ENCODE data around the gene HIPK2. TPM values are rescaled to one million over a fixed set of nuclear protein-coding genes. Genes with fewer than 3 reads are reported as not detected.

The HIPK2 gene
- total and polyA plus RNA-seq, 2 of the 4 experiments (the other 2 are of a cell fraction), result 22.0 to 27.1 TPM

DNA sequence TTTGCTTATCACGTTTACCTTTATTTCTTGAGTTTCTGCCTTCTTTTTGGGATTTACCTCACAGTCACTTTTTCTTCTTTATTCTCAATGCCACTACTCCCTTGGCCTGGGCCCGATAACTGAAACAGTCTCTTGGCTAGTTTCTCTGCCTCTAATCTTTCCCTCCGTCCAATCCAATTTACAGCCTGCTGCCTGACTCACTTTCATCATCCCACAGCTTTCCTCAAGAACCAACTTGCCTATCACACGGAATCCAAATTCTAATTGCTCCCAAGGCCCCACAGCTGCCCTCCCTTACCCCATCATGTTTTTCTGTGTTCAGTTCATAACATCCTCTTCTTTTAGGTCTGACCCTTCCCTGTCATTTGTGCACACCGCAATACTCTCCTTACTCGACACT is 121.4 kb downstream of the HIPK2 start:
- DNase-seq, result no peak
- no peak overlapping the region for H4K8ac ChIP-seq (ENCODE audit: low read depth in 2 of 2, low read length in 2 of 2)
- intact Hi-C loops (cut with micrococcal nuclease), result no loop called here
- H3K36me3 ChIP-seq (ENCODE audit: control insufficient read depth, insufficient read depth, low read length), result peaks cover 26% of the 10 kb centered on the region
- no TSS peak for BruUV-seq (replicated peaks)
- peaks cover 46% of the 10 kb centered on the region for H3K9me1 ChIP-seq (ENCODE audit: insufficient read depth, low read length)
- dilution Hi-C loops (cut with HindIII; ENCODE audit: low sequenced_read_pairs, unreplicated experiment), result no loop called here
- H3K23ac ChIP-seq (ENCODE audit: low read depth, low read length), result no peak overlapping the region
- in situ Hi-C loops (cut with MboI; ENCODE audit: low sequenced_read_pairs), result no loop called here
- H3K9me3 ChIP-seq (ENCODE audit: control insufficient read depth, insufficient read depth, low read length), result no peaks in the 10 kb centered on the region
- no peak overlapping the region for H2BK120ac ChIP-seq (ENCODE audit: low read depth, low read length)
- no peak overlapping the region for H2BK5ac ChIP-seq (ENCODE audit: low read depth, low read length, poor library complexity, severe bottlenecking)
- no peak overlapping the region for H4K5ac ChIP-seq (ENCODE audit: low read depth, low read length)
- no peak for ATAC-seq (ENCODE audit: low read depth)
- no peaks in the 10 kb centered on the region for H3K27me3 ChIP-seq (ENCODE audit: control insufficient read depth, insufficient read depth, low read length)
- H3K27ac ChIP-seq (ENCODE audit: insufficient read depth, low read length), result no peak overlapping the region
- H2BK15ac ChIP-seq (ENCODE audit: low read depth, low read length), result no peak overlapping the region
- H2AK9ac ChIP-seq (replicated peaks; ENCODE audit: low read depth, low read length, poor library complexity), result no peak overlapping the region
- no peak overlapping the region for H2AFZ ChIP-seq (replicated peaks; ENCODE audit: low read length, poor library complexity)
- no peak overlapping the region for H3K56ac ChIP-seq (ENCODE audit: extremely low read depth, insufficient read depth, low read length)
- H4K91ac ChIP-seq (ENCODE audit: insufficient read depth, low read depth, low read length), result no peak overlapping the region
- no peak overlapping the region for H2BK20ac ChIP-seq (ENCODE audit: low read depth, low read length)
- no peak overlapping the region for H2AK5ac ChIP-seq (ENCODE audit: low read depth, low read length)
- no peak overlapping the region for H3K4ac ChIP-seq (ENCODE audit: low read depth, low read length)
- no peak overlapping the region for H3K4me2 ChIP-seq (ENCODE audit: low read depth, low read length)
- H4K20me1 ChIP-seq (ENCODE audit: insufficient read depth, low read length), result peaks cover 92% of the 10 kb centered on the region
- ChIA-PET POLR2A (ENCODE audit: unreplicated experiment) (no interaction called here), CTCF (no interaction called here)
- WGBS, 2 experiments (ENCODE audit: extremely low coverage in 2 of 2, insufficient read length in 1 of 2), result 96% methylated on average over 3 of the region's 6 CpGs; no CpG with 5 or more reads in 1 of the 2 experiments
- H3K4me1 ChIP-seq (ENCODE audit: control insufficient read depth, insufficient read depth, low read length), result peaks cover 18% of the 10 kb centered on the region
- H3K79me1 ChIP-seq (ENCODE audit: low read depth in 1 of 2, low read length in 2 of 2), result peaks cover 50 to 97% of the 10 kb centered on the region in 2 experiments
- TF ChIP-seq SMC3 (IDR thresholded peaks at IDR 0.05; ENCODE audit: low read depth, low read length), result no peak
- TF ChIP-seq, protein P1, sequence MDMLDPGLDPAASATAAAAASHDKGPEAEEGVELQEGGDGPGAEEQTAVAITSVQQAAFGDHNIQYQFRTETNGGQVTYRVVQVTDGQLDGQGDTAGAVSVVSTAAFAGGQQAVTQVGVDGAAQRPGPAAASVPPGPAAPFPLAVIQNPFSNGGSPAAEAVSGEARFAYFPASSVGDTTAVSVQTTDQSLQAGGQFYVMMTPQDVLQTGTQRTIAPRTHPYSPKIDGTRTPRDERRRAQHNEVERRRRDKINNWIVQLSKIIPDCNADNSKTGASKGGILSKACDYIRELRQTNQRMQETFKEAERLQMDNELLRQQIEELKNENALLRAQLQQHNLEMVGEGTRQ (IDR thresholded peaks at IDR 0.05; ENCODE audit: low read depth, low read length), result no peak
- TF ChIP-seq POLR2A (IDR thresholded peaks at IDR 0.05; ENCODE audit: low read depth, low read length), result no peak
- TF ChIP-seq BHLHE40 (IDR thresholded peaks at IDR 0.05; ENCODE audit: low read depth, low read length), result no peak
- TF ChIP-seq MXI1 (IDR thresholded peaks at IDR 0.05; ENCODE audit: borderline replicate concordance, low read depth, low read length), result no peak
- TF ChIP-seq RAD21 (IDR thresholded peaks at IDR 0.05; ENCODE audit: low read length), result no peak
- H3K14ac ChIP-seq (replicated peaks; ENCODE audit: low read depth, low read length), result no peak overlapping the region
- no peak overlapping the region for H3K9ac ChIP-seq (ENCODE audit: low read depth, low read length)
- no peak overlapping the region for H3K4me3 ChIP-seq (ENCODE audit: insufficient read depth, low read depth, low read length)
- H3K18ac ChIP-seq (ENCODE audit: low read depth, low read length), result no peak overlapping the region

Measured in IMR-90 (cell line).